GM12892 (cell line): Measurements from ENCODE around the gene ZNF362.

Experiments used
- DNase-seq: peaks from one replicate; pipeline ENCODE4 v3.0.0; 2011; ENCODE audit not compliant: insufficient read length
- FAIRE-seq: peaks from 2 replicates; lab custom pipeline; 2011; peaks lifted over from hg19 to GRCh38; lab: Jason Lieb, UNC
- POLR2A ChIP-seq: IDR thresholded peaks from 2 replicates; pipeline ENCODE4 v1.6.1; 2011; ENCODE audit warnings: low read depth, low read length, control low read depth
- POLR2AphosphoS5 ChIP-seq: IDR thresholded peaks from 2 replicates; pipeline ENCODE4 v1.6.1; 2011; ENCODE audit warnings: low read depth, low read length, control low read depth
- TAF1 ChIP-seq: IDR thresholded peaks from 2 replicates; pipeline ENCODE4 v1.6.1; 2011; ENCODE audit warnings: low read depth, mild to moderate bottlenecking, control low read depth, low read length, borderline replicate concordance

The ZNF362 gene

GRCh38 chr1:33328817-33329216, 72.5 kb downstream of the ZNF362 start:
- DNase-seq (no peak), FAIRE-seq (no peak)
- TF ChIP-seq POLR2A (no peak), TAF1 (no peak), POLR2AphosphoS5 (no peak)

- FAIRE-seq (no peak), DNase-seq (no peak)
- TF ChIP-seq POLR2A (no peak), TAF1 (no peak), POLR2AphosphoS5 (no peak)
These were observed 73.5 kb downstream of the ZNF362 start for GRCh38 chr1:33329600-33330305.

- DNase-seq = no peak
- TF ChIP-seq POLR2AphosphoS5 (no peak), TAF1 (no peak), POLR2A (no peak)
- no peak for FAIRE-seq
These were observed 74.1 kb downstream of the ZNF362 start for GRCh38 chr1:33330361-33330890.

- TF ChIP-seq TAF1 = no peak
- TF ChIP-seq POLR2A = no peak
- TF ChIP-seq POLR2AphosphoS5 = no peak
- DNase-seq = no peak
- no peak for FAIRE-seq
These were observed 74.6 kb downstream of the ZNF362 start for GRCh38 chr1:33330906-33331305.

GRCh38 chr1:33331444-33332356, 75.4 kb downstream of the ZNF362 start:
- DNase-seq = no peak
- no peak for FAIRE-seq

GRCh38 chr1:33332357-33332789, 76.1 kb downstream of the ZNF362 start:
- FAIRE-seq (no peak), DNase-seq (no peak)
- TF ChIP-seq POLR2AphosphoS5 (no peak), POLR2A (no peak), TAF1 (no peak)

More at GRCh38 chr1:33331444-33332356, 75.4 kb downstream of the ZNF362 start:
- TF ChIP-seq TAF1 (no peak), POLR2A (no peak), POLR2AphosphoS5 (no peak)

- DNase-seq (no peak), FAIRE-seq (no peak)
- TF ChIP-seq POLR2A (no peak), POLR2AphosphoS5 (no peak), TAF1 (no peak)
These were observed 76.6 kb downstream of the ZNF362 start for GRCh38 chr1:33332881-33333280.

GRCh38 chr1:33334081-33334552, 77.8 kb downstream of the ZNF362 start:
- DNase-seq (no peak), FAIRE-seq (no peak)
- TF ChIP-seq POLR2AphosphoS5 = no peak
- no peak for TF ChIP-seq POLR2A
- TF ChIP-seq TAF1 = no peak

- no peak for FAIRE-seq
- TF ChIP-seq POLR2A = no peak
- no peak for TF ChIP-seq POLR2AphosphoS5
- TF ChIP-seq TAF1 = no peak
These were observed 78.7 kb downstream of the ZNF362 start for GRCh38 chr1:33335020-33335419.

GRCh38 chr1:33336580-33336979, 80.3 kb downstream of the ZNF362 start:
- TF ChIP-seq POLR2AphosphoS5 (no peak), TAF1 (no peak), POLR2A (no peak)
- FAIRE-seq (no peak), DNase-seq (no peak)

More at GRCh38 chr1:33335020-33335419, 78.7 kb downstream of the ZNF362 start:
- DNase-seq = no peak

- TF ChIP-seq POLR2A (no peak), POLR2AphosphoS5 (no peak)
- FAIRE-seq (no peak), DNase-seq (no peak)
These were observed 81.1 kb downstream of the ZNF362 start for GRCh38 chr1:33337441-33337840.
